SKM-1 treated with dmso at 0.1 percent for 144 hours (cell line): ENCODE measurements around the gene UFSP2.

Experiments used
- DNase-seq: peaks from one replicate; lab custom pipeline; 2025; ENCODE audit not compliant: unreplicated experiment; lab: John Stamatoyannopoulos, UW

UFSP2 gene, protein sequence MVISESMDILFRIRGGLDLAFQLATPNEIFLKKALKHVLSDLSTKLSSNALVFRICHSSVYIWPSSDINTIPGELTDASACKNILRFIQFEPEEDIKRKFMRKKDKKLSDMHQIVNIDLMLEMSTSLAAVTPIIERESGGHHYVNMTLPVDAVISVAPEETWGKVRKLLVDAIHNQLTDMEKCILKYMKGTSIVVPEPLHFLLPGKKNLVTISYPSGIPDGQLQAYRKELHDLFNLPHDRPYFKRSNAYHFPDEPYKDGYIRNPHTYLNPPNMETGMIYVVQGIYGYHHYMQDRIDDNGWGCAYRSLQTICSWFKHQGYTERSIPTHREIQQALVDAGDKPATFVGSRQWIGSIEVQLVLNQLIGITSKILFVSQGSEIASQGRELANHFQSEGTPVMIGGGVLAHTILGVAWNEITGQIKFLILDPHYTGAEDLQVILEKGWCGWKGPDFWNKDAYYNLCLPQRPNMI

GRCh38 chr4:185425647-185426352 lies at the start of gene UFSP2:
Gene UFSP2, minus strand, starts transcription at chr4:185425964. Its CDS starts 96 bp downstream, at chr4:185425868.
- DNase-seq = peak; percentile 85

DNA sequence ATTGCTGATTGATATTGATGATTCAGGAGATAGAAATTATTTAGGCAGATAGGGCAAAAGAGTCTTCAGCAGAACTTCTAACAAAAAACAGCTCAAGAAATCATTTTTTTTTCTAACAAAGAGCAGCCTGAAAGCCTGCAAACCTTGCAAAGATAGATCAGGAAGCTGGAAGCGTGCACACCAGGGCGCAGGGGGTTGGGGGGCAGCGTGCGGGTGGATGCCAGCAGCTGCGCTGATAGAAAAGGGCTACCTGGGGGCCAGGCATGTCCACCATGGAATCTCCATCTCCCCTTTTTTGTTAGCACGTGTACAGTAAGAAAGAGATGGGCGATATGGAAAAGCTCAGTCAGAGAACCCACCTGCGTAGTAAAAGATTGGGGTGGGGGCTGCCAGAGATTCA lies 47.5 kb upstream of the UFSP2 start:
- no peak for DNase-seq

DNA sequence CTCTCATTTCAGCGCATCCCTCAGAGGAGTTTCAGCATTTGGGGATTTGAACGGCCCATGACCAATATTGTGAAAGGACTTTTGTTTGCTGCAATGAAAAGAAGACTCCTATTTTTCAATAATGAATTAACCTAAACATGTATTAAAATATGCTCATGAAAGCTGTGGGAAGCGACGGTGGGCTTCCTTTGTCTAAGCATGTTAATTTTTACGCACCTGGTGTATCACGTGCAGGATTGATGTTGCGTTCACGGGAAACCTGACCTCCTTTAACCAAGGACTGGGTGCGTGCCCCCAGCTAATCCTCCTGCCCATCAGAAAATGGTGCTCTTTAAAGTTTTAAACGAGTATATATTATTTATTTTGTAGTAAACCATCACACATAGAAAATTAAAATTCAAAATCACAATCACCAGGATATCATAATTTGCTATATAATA lies 46.4 kb upstream of the UFSP2 start:
- DNase-seq = no peak

GRCh38 chr4:185471235-185472102 lies 45.7 kb upstream of the UFSP2 start, which contains the start of gene CCDC110:
Gene CCDC110, minus strand, starts transcription at chr4:185471733. Its CDS starts 50 bp downstream, at chr4:185471683.
- peak; percentile 70 for DNase-seq

DNA sequence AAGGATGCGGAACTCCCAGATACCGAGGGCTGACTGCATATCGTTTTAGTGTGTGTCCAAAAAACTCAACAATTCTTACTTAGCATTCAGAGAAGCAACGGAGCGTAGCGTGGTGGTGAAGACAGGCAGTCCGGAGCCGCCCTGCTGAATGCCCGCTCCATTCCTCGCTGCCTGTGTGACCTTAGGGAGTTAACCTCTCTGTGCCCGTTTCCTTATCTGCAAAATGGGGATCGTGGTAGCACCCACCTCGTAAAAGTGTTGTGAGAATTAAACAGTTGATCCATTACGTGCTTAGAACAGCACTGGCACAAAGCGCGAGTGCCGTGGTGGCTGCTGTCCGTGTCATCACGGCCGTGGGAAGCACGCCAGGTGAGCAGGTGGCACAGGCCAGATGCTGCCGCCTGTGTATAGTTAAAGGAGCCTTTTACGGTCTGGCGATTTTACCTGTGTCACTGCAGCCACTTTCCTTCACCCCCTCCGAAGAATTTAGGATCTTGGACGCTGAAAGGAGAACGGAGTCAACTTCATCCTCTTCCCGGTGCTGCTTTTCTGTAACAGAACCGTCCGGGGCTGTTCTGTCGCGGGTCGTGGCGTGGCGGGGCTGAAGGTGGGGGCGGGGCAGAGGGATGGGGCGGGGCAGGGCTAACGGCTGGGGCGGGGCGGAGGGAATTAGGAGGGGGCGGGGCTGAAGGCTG lies 44.9 kb upstream of the UFSP2 start:
- DNase-seq = no peak

GRCh38 chr4:185469580-185470154 lies 43.9 kb upstream of the UFSP2 start:
- no peak for DNase-seq

DNA sequence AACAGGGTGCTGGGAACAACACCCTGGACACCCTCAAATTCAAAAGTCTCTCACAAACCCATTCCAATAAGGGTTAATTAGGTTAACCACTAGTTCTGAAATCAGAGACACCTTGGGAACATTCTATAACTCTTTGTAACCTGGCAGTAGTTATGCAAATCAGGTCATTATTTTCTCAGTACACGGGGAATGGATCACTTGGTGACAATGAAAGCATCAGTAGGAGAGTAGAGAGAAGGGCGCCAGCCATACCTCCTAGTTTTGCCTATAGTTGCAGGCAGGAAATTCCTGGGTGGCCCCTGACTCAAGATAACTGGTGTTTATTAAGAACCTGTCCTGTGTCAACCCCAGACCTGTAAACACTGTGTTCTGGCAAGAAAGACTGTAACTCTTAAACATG lies 43.2 kb upstream of the UFSP2 start:
- DNase-seq = no peak

DNA sequence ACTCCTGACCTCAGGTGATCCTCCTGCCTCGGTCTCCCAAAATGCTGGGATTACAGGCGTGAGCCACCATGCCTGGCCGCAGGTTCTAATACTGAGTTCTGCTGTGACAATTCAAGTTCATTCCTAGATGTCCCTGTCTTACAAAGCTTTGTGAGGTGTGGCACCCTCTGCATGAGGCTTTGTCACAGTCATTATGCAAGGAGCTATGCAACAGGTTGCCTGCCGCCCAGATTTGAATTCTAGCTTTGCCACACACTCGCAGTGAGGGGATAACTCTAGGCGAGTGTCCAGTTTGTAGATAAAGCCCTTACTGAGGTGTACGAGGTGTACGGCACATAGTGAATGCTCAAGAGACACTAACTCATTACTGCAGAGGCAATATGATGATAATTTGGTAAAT lies 42.2 kb upstream of the UFSP2 start:
- DNase-seq = no peak

DNA sequence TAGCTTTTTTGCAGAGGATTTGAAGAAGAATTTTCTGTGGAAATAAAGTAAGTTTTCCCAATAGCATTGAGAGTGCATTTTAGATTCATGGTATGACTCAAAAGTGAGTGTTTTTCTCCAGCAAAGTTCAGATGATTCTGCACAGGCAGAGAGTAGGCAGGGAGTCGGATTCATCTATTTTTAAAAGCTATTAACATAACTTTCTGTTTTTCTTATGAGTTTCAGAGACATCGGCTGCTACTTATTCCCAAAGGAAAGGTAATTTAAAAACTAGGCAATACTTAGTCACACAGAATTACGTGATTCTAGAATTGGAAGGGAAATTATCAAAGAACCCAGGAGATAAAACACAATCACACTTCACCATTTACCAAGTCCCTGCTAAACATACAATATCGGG lies 41.3 kb upstream of the UFSP2 start:
- DNase-seq = no peak

DNA sequence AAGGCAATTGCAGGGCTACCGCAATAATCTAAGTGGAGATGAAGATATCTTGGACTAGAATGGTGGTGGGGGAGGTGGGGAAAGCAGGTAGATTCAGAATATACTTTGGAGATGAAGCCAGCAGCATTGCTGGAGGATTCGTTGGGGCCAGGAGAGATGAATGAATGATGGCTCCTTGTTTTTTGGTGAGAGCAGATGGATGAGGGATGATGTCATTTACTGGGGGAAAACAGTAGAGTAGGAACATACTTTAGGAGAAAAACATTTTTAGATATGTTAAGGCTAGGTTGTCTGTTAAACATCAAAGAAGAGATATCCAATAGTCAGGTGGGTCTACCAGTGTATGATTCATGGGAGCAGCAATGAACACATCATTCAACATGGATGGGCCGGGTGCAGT lies 39.9 kb upstream of the UFSP2 start:
- no peak for DNase-seq

- no peak for DNase-seq
These were observed 39.1 kb upstream of the UFSP2 start for GRCh38 chr4:185464887-185465286.

DNA sequence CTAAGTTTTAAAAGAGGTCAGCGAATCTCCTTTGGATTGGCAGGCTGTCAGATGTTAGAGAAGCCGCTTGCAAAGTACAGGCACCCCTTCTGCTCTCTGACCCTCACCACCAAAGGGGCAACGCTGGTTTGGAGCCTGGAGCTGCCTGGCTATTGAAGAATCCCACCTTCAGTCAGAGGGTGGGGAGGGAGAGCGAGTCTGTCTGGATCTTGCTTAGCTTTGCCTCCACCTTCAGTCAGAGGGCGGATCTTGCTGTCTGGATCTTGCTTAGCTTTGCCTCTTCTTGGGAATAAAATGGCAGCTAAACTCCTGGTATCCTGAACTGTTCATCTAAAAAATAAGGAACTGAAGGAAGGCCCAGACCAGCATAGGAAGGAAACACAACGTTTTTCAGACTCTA lies 38.4 kb upstream of the UFSP2 start:
- DNase-seq = no peak

- no peak for DNase-seq
These were observed 37.8 kb upstream of the UFSP2 start for GRCh38 chr4:185463541-185463940.

DNA sequence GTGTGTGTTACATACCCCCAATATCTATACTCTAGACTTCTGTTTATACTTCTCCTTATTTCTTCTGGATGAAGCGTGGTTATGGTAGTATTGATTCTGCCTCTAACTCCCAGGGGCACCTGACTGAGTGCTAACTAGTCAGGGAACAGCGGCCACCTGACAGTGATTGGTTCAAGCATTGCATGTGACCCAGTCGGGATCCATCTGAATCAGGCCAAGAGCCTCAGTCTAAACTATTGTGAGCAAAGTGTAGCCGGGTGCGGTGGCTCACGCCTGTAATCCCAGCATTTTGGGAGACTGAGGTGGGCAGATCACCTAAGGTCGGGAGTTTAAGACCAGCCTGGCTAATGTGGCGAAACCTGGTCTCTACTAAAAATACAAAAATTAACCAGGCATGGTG lies 35.8 kb upstream of the UFSP2 start:
- no peak for DNase-seq

DNA sequence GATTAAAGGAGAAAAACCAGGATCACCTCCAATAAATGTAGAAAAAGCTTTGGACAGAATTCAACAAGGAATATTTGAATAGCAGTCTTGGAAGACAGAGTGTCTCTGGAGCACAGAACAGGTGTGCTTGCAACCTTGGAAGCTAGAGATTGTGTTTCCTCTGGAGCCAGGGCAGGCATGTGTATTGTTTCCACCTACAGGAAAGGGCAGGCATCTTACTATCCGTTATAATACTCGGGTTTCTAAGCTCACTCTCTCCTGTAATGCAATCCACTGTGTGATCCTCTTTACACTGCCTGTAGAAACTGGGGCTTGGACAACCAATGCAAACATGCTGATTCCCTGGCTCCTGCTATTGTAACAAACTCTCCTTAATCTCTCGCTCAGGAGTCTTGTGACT lies 31.4 kb upstream of the UFSP2 start:
- no peak for DNase-seq

DNA sequence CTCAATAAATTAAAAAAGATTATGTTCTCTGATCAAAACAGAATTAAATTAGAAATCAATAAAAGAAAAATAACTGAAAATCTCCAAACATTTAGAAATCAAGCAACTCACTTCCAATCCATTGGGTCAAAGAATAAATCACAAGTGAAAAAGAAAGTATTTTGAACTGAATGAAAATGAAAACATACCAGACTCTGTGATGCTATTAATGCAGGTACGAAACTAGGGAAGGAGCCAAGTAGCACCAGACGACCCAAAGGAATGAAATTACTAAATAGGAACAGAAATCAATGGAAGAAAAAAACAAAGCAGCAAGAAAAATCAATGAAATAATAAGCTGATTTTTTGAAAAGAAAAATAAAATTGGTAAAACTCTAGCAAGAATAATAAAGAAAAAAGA lies 30.4 kb upstream of the UFSP2 start:
- DNase-seq = no peak

- DNase-seq = no peak
These were observed 19.4 kb upstream of the UFSP2 start for GRCh38 chr4:185445209-185445608.

GRCh38 chr4:185441479-185441878 lies 15.7 kb upstream of the UFSP2 start:
- DNase-seq = no peak

- DNase-seq = no peak
These were observed 12.0 kb upstream of the UFSP2 start for GRCh38 chr4:185437809-185438208.

GRCh38 chr4:185435466-185435865 lies 9.7 kb upstream of the UFSP2 start:
- no peak for DNase-seq
